ENCODE results near the gene RASGRP2.

RASGRP2 gene

GRCh38 chr11:64742889-64743590, 902 bp downstream of the RASGRP2 start (continued):
- TF ChIP-seq ZNF624 (tag by site-specific recombination; IDR thresholded peaks at IDR 0.05) (no peak), ZNF48 (tag by site-specific recombination; IDR thresholded peaks at IDR 0.05) (no peak), ZNF140 (tag by site-specific recombination; IDR thresholded peaks at IDR 0.05) (no peak), SALL2 (tag by site-specific recombination; IDR thresholded peaks at IDR 0.05; ENCODE audit: borderline replicate concordance) (no peak), GLIS2 (tag by site-specific recombination; IDR thresholded peaks at IDR 0.05) (peak; percentile 79), ZNF169 (tag by site-specific recombination; IDR thresholded peaks at IDR 0.05) (no peak), ZNF596 (tag by site-specific recombination; IDR thresholded peaks at IDR 0.05) (no peak), SCRT1 (tag by site-specific recombination; IDR thresholded peaks at IDR 0.05; ENCODE audit: borderline replicate concordance) (no peak), ZNF132 (tag by site-specific recombination; IDR thresholded peaks at IDR 0.05; ENCODE audit: borderline replicate concordance) (no peak), TCF7L2 (IDR thresholded peaks at IDR 0.05; ENCODE audit: borderline replicate concordance, low read depth, low read length) (no peak), ZNF639 (tag by site-specific recombination; IDR thresholded peaks at IDR 0.05) (no peak), ZNF544 (tag by site-specific recombination; IDR thresholded peaks at IDR 0.05) (no peak), RBAK (tag by site-specific recombination; IDR thresholded peaks at IDR 0.05) (no peak), ZNF768 (tag by site-specific recombination; IDR thresholded peaks at IDR 0.05) (no peak), ZNF175 (tag by site-specific recombination; IDR thresholded peaks at IDR 0.05) (no peak), ZFP69B (tag by site-specific recombination; IDR thresholded peaks at IDR 0.05) (no peak)

- ChIA-PET POLR2A (interaction anchor here (1.0 kb wide), 1 partner anchor 36 kb away, joined by 3 read pairs; the partner anchor contains the start of gene SF1), CTCF (interaction anchor here (0.7 to 4.6 kb wide), 13 partner anchors 9 to 851 kb away, joined by 3 to 31 read pairs (median 4); no protein-coding TSS in a partner anchor)
- H3K4me1 ChIP-seq (ENCODE audit: control insufficient read depth, insufficient read depth, low read length) = no peaks in the 10 kb centered on the region
- H3K27ac ChIP-seq (ENCODE audit: extremely low read depth, low read depth, low read length) = no peak overlapping the region
- no peaks in the 10 kb centered on the region for H3K9me3 ChIP-seq (ENCODE audit: control insufficient read depth, insufficient read depth, low read depth, low read length)
- peak overlapping the region; percentile 30 for H3K4me3 ChIP-seq (ENCODE audit: low read depth, low read length)
- H3K36me3 ChIP-seq (ENCODE audit: control insufficient read depth in 2 of 2, insufficient read depth in 1 of 2, low read length in 2 of 2) = no peaks in the 10 kb centered on the region
- TF ChIP-seq KLF1 (tag by site-specific recombination; IDR thresholded peaks at IDR 0.05) (peak; percentile 54; the same call in 1 of the 2 replicates), ZNF837 (tag by site-specific recombination; IDR thresholded peaks at IDR 0.05) (no peak), ZNF280D (tag by site-specific recombination; IDR thresholded peaks at IDR 0.05) (no peak), YY1 (tag by site-specific recombination; IDR thresholded peaks at IDR 0.05) (no peak), ZNF121 (tag by site-specific recombination; IDR thresholded peaks at IDR 0.05) (no peak), ZNF768 (tag by site-specific recombination; IDR thresholded peaks at IDR 0.05) (no peak), ZNF830 (tag by site-specific recombination; IDR thresholded peaks at IDR 0.05; ENCODE audit: low read depth) (no peak), SP7 (tag by site-specific recombination; IDR thresholded peaks at IDR 0.05) (no peak), ZNF600 (tag by site-specific recombination; IDR thresholded peaks at IDR 0.05) (0 out of 2 replicates have a peak, but pooled peaks have one; percentile 38), ZBTB17 (tag by site-specific recombination; IDR thresholded peaks at IDR 0.05) (no peak), ZFP41 (tag by site-specific recombination; IDR thresholded peaks at IDR 0.05; ENCODE audit: borderline replicate concordance) (no peak), CTCF (tag by site-specific recombination; IDR thresholded peaks at IDR 0.05) (no peak), ZNF664 (tag by site-specific recombination; IDR thresholded peaks at IDR 0.05) (no peak), ZNF10 (tag by site-specific recombination; IDR thresholded peaks at IDR 0.05) (no peak), ZNF221 (tag by site-specific recombination; IDR thresholded peaks at IDR 0.05; ENCODE audit: borderline replicate concordance) (no peak)
Observed at GRCh38 chr11:64742087-64742888, 1.7 kb downstream of the RASGRP2 start.

Measured in HEK293 (cell line).